Measurements from ENCODE around the gene FXYD3.

FXYD3 gene

DNA sequence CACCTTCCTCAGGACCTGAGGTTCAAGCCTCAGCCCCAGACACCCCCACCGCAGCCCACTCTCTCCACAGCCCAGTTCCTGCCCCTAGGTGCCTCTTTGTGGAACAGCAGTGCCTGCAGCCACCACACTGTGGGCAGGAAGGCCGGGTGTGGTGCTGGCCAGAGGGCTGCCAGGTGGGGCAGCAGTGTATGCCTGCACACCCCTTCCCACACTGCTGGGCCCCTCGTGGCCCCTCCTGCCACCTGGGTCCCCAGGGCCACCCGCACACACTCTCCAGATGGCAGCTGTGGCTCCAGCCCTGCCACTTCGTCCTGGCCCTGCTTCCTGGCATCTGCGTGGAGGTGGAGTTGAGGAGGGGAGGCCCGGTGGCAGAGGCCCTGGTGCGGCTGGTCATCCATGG is 39.0 kb upstream of the FXYD3 start:
- no peak for DNase-seq (ENCODE audit: low read depth)
- TF ChIP-seq MAX (IDR thresholded peaks at IDR 0.05; ENCODE audit: low read depth, low read length) = no peak
- no peak for TF ChIP-seq POLR2A (IDR thresholded peaks at IDR 0.05; ENCODE audit: extremely low read depth, insufficient read length)
- TF ChIP-seq MYC (IDR thresholded peaks at IDR 0.05; ENCODE audit: low read depth, low read length) = no peak
- TF ChIP-seq, protein P1, sequence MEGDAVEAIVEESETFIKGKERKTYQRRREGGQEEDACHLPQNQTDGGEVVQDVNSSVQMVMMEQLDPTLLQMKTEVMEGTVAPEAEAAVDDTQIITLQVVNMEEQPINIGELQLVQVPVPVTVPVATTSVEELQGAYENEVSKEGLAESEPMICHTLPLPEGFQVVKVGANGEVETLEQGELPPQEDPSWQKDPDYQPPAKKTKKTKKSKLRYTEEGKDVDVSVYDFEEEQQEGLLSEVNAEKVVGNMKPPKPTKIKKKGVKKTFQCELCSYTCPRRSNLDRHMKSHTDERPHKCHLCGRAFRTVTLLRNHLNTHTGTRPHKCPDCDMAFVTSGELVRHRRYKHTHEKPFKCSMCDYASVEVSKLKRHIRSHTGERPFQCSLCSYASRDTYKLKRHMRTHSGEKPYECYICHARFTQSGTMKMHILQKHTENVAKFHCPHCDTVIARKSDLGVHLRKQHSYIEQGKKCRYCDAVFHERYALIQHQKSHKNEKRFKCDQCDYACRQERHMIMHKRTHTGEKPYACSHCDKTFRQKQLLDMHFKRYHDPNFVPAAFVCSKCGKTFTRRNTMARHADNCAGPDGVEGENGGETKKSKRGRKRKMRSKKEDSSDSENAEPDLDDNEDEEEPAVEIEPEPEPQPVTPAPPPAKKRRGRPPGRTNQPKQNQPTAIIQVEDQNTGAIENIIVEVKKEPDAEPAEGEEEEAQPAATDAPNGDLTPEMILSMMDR (IDR thresholded peaks at IDR 0.05; ENCODE audit: low read depth, low read length) = no peak
- H3K4me3 ChIP-seq (ENCODE audit: low read depth, low read length) = no peak overlapping the region

- no peak overlapping the region for H3K4me3 ChIP-seq (ENCODE audit: low read depth, low read length)
- no peak for DNase-seq (ENCODE audit: low read depth)
- TF ChIP-seq, protein P1 (IDR thresholded peaks at IDR 0.05; ENCODE audit: low read depth, low read length) = no peak
- TF ChIP-seq POLR2A (IDR thresholded peaks at IDR 0.05; ENCODE audit: extremely low read depth, insufficient read length) = no peak
- TF ChIP-seq MYC (IDR thresholded peaks at IDR 0.05; ENCODE audit: low read depth, low read length) = no peak
- no peak for TF ChIP-seq MAX (IDR thresholded peaks at IDR 0.05; ENCODE audit: low read depth, low read length)
These were observed 38.0 kb upstream of the FXYD3 start for GRCh38 chr19:35077411-35078223.

DNA sequence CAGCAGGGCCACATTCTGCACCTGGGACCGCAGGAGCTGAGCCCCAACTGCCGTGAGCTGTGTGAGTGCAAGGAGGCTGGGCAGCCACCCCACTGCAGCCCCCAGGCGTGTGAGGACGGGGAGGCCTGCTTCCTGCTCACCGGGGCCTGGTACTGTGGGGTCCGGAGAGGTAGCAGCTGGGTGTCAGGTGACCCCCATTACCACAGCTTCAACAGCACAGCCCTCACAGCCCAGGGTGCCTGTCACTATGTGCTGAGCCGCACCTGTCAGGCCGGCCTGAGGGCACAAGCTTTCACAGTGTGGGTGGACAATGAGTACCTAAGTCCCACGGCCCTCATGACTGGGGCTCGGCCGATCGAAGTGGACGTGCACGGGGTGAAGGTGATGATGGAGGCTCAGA is 35.8 kb upstream of the FXYD3 start:
- TF ChIP-seq, protein P1 (IDR thresholded peaks at IDR 0.05; ENCODE audit: low read depth, low read length) = no peak
- TF ChIP-seq MYC (IDR thresholded peaks at IDR 0.05; ENCODE audit: low read depth, low read length) (no peak), POLR2A (IDR thresholded peaks at IDR 0.05; ENCODE audit: extremely low read depth, insufficient read length) (no peak), MAX (IDR thresholded peaks at IDR 0.05; ENCODE audit: low read depth, low read length) (no peak)
- H3K4me3 ChIP-seq (ENCODE audit: low read depth, low read length) = no peak overlapping the region
- no peak for DNase-seq (ENCODE audit: low read depth)

GRCh38 chr19:35080613-35081170 is 34.9 kb upstream of the FXYD3 start:
- H3K4me3 ChIP-seq (ENCODE audit: low read depth, low read length) = no peak overlapping the region
- DNase-seq (ENCODE audit: low read depth) = no peak
- no peak for TF ChIP-seq MYC (IDR thresholded peaks at IDR 0.05; ENCODE audit: low read depth, low read length)
- TF ChIP-seq, protein P1 (IDR thresholded peaks at IDR 0.05; ENCODE audit: low read depth, low read length) = no peak
- TF ChIP-seq POLR2A (IDR thresholded peaks at IDR 0.05; ENCODE audit: extremely low read depth, insufficient read length) = no peak
- no peak for TF ChIP-seq MAX (IDR thresholded peaks at IDR 0.05; ENCODE audit: low read depth, low read length)

GRCh38 chr19:35081201-35081600 is 34.4 kb upstream of the FXYD3 start:
- H3K4me3 ChIP-seq (ENCODE audit: low read depth, low read length) = no peak overlapping the region
- TF ChIP-seq POLR2A (IDR thresholded peaks at IDR 0.05; ENCODE audit: extremely low read depth, insufficient read length) (no peak), MYC (IDR thresholded peaks at IDR 0.05; ENCODE audit: low read depth, low read length) (no peak), MAX (IDR thresholded peaks at IDR 0.05; ENCODE audit: low read depth, low read length) (no peak)
- TF ChIP-seq, protein P1 (IDR thresholded peaks at IDR 0.05; ENCODE audit: low read depth, low read length) = no peak
- DNase-seq (ENCODE audit: low read depth) = no peak
